Caco-2 (cell line): ENCODE measurements around the gene VKORC1. TPM values are rescaled to one million over a fixed set of nuclear protein-coding genes. Genes with fewer than 3 reads are reported as not detected.

Experiments used
- BruUV-seq: library from RNA; stranded (reverse); fragments of 400-500 nt; replicated peaks from 2 replicates; lab custom pipeline; 2021; lab: Mats Ljungman, UMichigan
- CTCF ChIA-PET: fragments of 300-600 bp; sonication (Branson Sonifier 250); formaldehyde crosslinking; loops from one replicate; lab custom pipeline; 2022; ENCODE audit warnings: antibody characterized with exemption; lab: Charles Lee
- POLR2A ChIA-PET: fragments of 300-600 bp; sonication (Branson Sonifier 250); formaldehyde crosslinking; loops from one replicate; lab custom pipeline; 2022; ENCODE audit warnings: antibody characterized with exemption; lab: Charles Lee
- DNase-seq, 2 experiments: peaks; one replicate each; pipeline versions ENCODE4 v3.0.0 to v3.0.0-alpha.2; 2020 to 2022
- H3K27me3 ChIP-seq: replicated peaks from 2 replicates; pipeline ENCODE4 v1.6.0; 2011; ENCODE audit warnings: low read length; ENCODE audit not compliant: control insufficient read depth, insufficient read depth
- H3K36me3 ChIP-seq: 2 replicates; pipeline ENCODE4 v1.5.1; 2011; ENCODE audit warnings: low read length; ENCODE audit not compliant: control insufficient read depth, insufficient read depth
- H3K4me1 ChIP-seq: fragments of 250-450 bp; sonication (Bioruptor Pico); 2 replicates; pipeline ENCODE4 v1.5.1; 2020; ENCODE audit warnings: mild to moderate bottlenecking
- H3K4me3 ChIP-seq: 2 replicates; pipeline ENCODE4 v1.5.1; 2011; ENCODE audit warnings: low read depth, mild to moderate bottlenecking, control low read depth, low read length
- H3K9me3 ChIP-seq: fragments of 250-450 bp; sonication (Bioruptor Pico); 2 replicates; pipeline ENCODE4 v1.5.1; 2020; ENCODE audit warnings: mild to moderate bottlenecking, moderate library complexity
- H3K27ac Mint-ChIP-seq: one replicate; pipeline ENCODE4 v1.8.0; 2022; ENCODE audit warnings: mixed read lengths; ENCODE audit not compliant: unreplicated experiment
- H3K27me3 Mint-ChIP-seq: one replicate; pipeline ENCODE4 v1.8.0; 2022; ENCODE audit warnings: mixed read lengths; ENCODE audit not compliant: insufficient read depth, unreplicated experiment
- H3K36me3 Mint-ChIP-seq: one replicate; pipeline ENCODE4 v1.8.0; 2022; ENCODE audit warnings: mild to moderate bottlenecking, mixed read lengths; ENCODE audit not compliant: insufficient read depth, unreplicated experiment
- H3K4me1 Mint-ChIP-seq: one replicate; pipeline ENCODE4 v1.8.0; 2022; ENCODE audit warnings: low read depth, mixed read lengths; ENCODE audit not compliant: unreplicated experiment
- H3K4me3 Mint-ChIP-seq: one replicate; pipeline ENCODE4 v1.8.0; 2022; ENCODE audit warnings: mild to moderate bottlenecking, moderate library complexity, mixed read lengths; ENCODE audit not compliant: unreplicated experiment
- H3K9me3 Mint-ChIP-seq: one replicate; pipeline ENCODE4 v1.8.0; 2022; ENCODE audit warnings: mixed read lengths; ENCODE audit not compliant: unreplicated experiment
- CTCF ChIP-seq, 2 experiments: fragments of 200-600 bp in 1 of 2; IDR thresholded peaks; 1 replicate in 1 of 2; 2 replicates in 1 of 2; pipeline versions ENCODE4 v1.5.1 to v1.8.0; 2011 to 2022; ENCODE audit warnings: antibody characterized with exemption in 1 of 2, control low read depth in 1 of 2, inconsistent platforms in 1 of 2, low read depth in 1 of 2, low read length in 1 of 2, mild to moderate bottlenecking in 1 of 2, moderate library complexity in 1 of 2; ENCODE audit not compliant: insufficient read depth in 1 of 2, severe bottlenecking in 1 of 2, unreplicated experiment in 1 of 2
- intact Hi-C: fragments of 100-400 bp; cut with micrococcal nuclease; formaldehyde crosslinking; loops from one replicate; pipeline ENCODE4 v1.10.0; 2022; ENCODE audit not compliant: unreplicated experiment
- total RNA-seq: library from RNA; stranded (reverse); gene quantifications from 2 replicates; pipeline ENCODE4 v1.2.3, GENCODE V29; 2022

The VKORC1 gene
- total RNA-seq, 1 experiment from 2014 or later = 61.3 TPM

GRCh38 chr16:31085873-31086628 lies 8.5 kb downstream of the VKORC1 start:
- H3K9me3 Mint-ChIP-seq = no peaks in the 10 kb centered on the region
- TF ChIP-seq CTCF (IDR thresholded peaks at IDR 0.05; ENCODE audit: insufficient read depth in 1 of 2, low read depth in 1 of 2, low read length in 1 of 2, severe bottlenecking in 1 of 2, unreplicated experiment in 1 of 2) = no peak
- H3K27ac Mint-ChIP-seq = no peak overlapping the region
- ChIA-PET CTCF (no interaction called here), POLR2A (no interaction called here)
- intact Hi-C loops = no loop called here
- Histone ChIP-seq H3K9me3 (no peaks in the 10 kb centered on the region), H3K27me3 (no peaks in the 10 kb centered on the region), H3K4me1 (no peaks in the 10 kb centered on the region), H3K36me3 (no peaks in the 10 kb centered on the region; the same call in 1 of the 2 replicates), H3K4me3 (no peak overlapping the region)
- no peak for DNase-seq
- no peaks in the 10 kb centered on the region for H3K4me1 Mint-ChIP-seq
- H3K27me3 Mint-ChIP-seq = no peaks in the 10 kb centered on the region
- H3K36me3 Mint-ChIP-seq = peaks cover 31% of the 10 kb centered on the region
- H3K4me3 Mint-ChIP-seq = no peak overlapping the region
- BruUV-seq = no TSS peak

- intact Hi-C loops = no loop called here
- no peaks in the 10 kb centered on the region for H3K27me3 Mint-ChIP-seq
- no peaks in the 10 kb centered on the region for H3K9me3 Mint-ChIP-seq
- H3K4me1 Mint-ChIP-seq = no peaks in the 10 kb centered on the region
- no TSS peak for BruUV-seq
- no peak for DNase-seq
- H3K27ac Mint-ChIP-seq = no peak overlapping the region
- POLR2A ChIA-PET = interaction anchor here (0.6 kb wide), 1 partner anchor 77 kb away, joined by 3 read pairs; no protein-coding TSS in a partner anchor
- peaks cover 32% of the 10 kb centered on the region for H3K36me3 Mint-ChIP-seq
- H3K36me3 ChIP-seq = no peaks in the 10 kb centered on the region; the same call in 1 of the 2 replicates
- no peaks in the 10 kb centered on the region for H3K4me1 ChIP-seq
- H3K9me3 ChIP-seq = no peaks in the 10 kb centered on the region
- H3K4me3 ChIP-seq = no peak overlapping the region
- no peak for TF ChIP-seq CTCF (IDR thresholded peaks at IDR 0.05; ENCODE audit: insufficient read depth in 1 of 2, low read depth in 1 of 2, low read length in 1 of 2, severe bottlenecking in 1 of 2, unreplicated experiment in 1 of 2)
- no peak overlapping the region for H3K4me3 Mint-ChIP-seq
- CTCF ChIA-PET = interaction anchor here (0.9 kb wide), 1 partner anchor 56 kb away, joined by 4 read pairs; no protein-coding TSS in a partner anchor
- no peaks in the 10 kb centered on the region for H3K27me3 ChIP-seq
Observed at GRCh38 chr16:31085411-31085810, 9.2 kb downstream of the VKORC1 start.

GRCh38 chr16:31084584-31085302 lies 9.9 kb downstream of the VKORC1 start:
- Mint-ChIP-seq H3K27ac (no peak overlapping the region), H3K36me3 (peaks cover 38% of the 10 kb centered on the region), H3K27me3 (no peaks in the 10 kb centered on the region), H3K4me1 (no peaks in the 10 kb centered on the region), H3K4me3 (no peak overlapping the region), H3K9me3 (no peaks in the 10 kb centered on the region)
- Histone ChIP-seq H3K4me3 (no peak overlapping the region), H3K9me3 (no peaks in the 10 kb centered on the region), H3K27me3 (no peaks in the 10 kb centered on the region), H3K36me3 (no peaks in the 10 kb centered on the region; the same call in 1 of the 2 replicates), H3K4me1 (no peaks in the 10 kb centered on the region)
- BruUV-seq = no TSS peak
- no peak for TF ChIP-seq CTCF (IDR thresholded peaks at IDR 0.05; ENCODE audit: insufficient read depth in 1 of 2, low read depth in 1 of 2, low read length in 1 of 2, severe bottlenecking in 1 of 2, unreplicated experiment in 1 of 2)
- DNase-seq = no peak
- ChIA-PET POLR2A (interaction anchor here (0.6 to 0.9 kb wide), 2 partner anchors 33 to 77 kb away, joined by 3 read pairs; partner anchors contain the start of gene KAT8), CTCF (interaction anchor here (0.9 kb wide), 1 partner anchor 57 kb away, joined by 4 read pairs; no protein-coding TSS in a partner anchor)
- intact Hi-C loops = no loop called here
